Activated CD8-positive, alpha-beta memory T cell treated with anti-CD3 and anti-CD28 coated beads, Interleukin-2, amount 50 U/mL, for 1 hour (primary cell): ENCODE data around the gene MYOF.
"Not testable (repeated sequence)": the region's sequence is repeated elsewhere in the genome, so short reads cannot be mapped to it uniquely, and the experiment has no call there.

Source experiments
- DNase-seq: peaks from one replicate; pipeline ENCODE4 v3.0.0-alpha.2; 2020; ENCODE audit errors: extremely low read depth

Gene MYOF

GRCh38 chr10:93393211-93393610 lies 88.9 kb downstream of the MYOF start:
- no peak for DNase-seq

GRCh38 chr10:93392121-93392520 lies 90.0 kb downstream of the MYOF start:
- DNase-seq: no peak

- DNase-seq: no peak
These were observed 91.6 kb downstream of the MYOF start for GRCh38 chr10:93390306-93391090.

GRCh38 chr10:93386631-93387369 lies 95.3 kb downstream of the MYOF start:
- DNase-seq: no peak

- no peak for DNase-seq
These were observed 96.8 kb downstream of the MYOF start for GRCh38 chr10:93385345-93385744.

GRCh38 chr10:93384006-93384405 lies 98.1 kb downstream of the MYOF start:
- no peak for DNase-seq

- no peak for DNase-seq
These were observed 98.6 kb downstream of the MYOF start for GRCh38 chr10:93383562-93383981.

- no peak for DNase-seq
These were observed 102.2 kb downstream of the MYOF start for GRCh38 chr10:93379731-93380575.

- no peak for DNase-seq
These were observed 103.0 kb downstream of the MYOF start for GRCh38 chr10:93378997-93379730.

DNA sequence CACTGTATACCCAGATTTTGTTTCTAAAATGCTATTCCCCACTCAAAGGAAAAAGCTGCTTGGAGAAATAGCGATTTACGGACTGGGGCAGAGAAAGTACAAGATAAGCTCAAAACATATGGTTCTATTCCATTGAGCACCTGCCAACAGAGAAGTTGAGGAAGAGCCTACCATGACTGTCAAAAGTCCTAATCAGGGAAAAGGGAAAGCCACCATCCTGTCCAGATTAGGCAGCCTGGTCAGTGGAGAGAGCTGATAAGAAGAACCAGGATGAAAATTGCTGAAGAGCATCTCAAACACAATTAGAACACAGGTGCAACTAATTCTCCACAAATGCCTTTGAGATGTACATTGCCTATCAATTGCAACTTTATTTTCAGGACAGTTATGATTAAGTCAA lies 104.1 kb downstream of the MYOF start:
- DNase-seq: no peak

GRCh38 chr10:93376372-93377293 lies 105.5 kb downstream of the MYOF start:
- peak; percentile 13 for DNase-seq

- no peak for DNase-seq
These were observed 111.2 kb downstream of the MYOF start for GRCh38 chr10:93370961-93371360.

GRCh38 chr10:93369588-93370164 lies 112.5 kb downstream of the MYOF start:
- no peak for DNase-seq

- DNase-seq: no peak
These were observed 113.9 kb downstream of the MYOF start for GRCh38 chr10:93368210-93368609.

- DNase-seq: no peak
These were observed 114.5 kb downstream of the MYOF start for GRCh38 chr10:93367664-93368063.

DNA sequence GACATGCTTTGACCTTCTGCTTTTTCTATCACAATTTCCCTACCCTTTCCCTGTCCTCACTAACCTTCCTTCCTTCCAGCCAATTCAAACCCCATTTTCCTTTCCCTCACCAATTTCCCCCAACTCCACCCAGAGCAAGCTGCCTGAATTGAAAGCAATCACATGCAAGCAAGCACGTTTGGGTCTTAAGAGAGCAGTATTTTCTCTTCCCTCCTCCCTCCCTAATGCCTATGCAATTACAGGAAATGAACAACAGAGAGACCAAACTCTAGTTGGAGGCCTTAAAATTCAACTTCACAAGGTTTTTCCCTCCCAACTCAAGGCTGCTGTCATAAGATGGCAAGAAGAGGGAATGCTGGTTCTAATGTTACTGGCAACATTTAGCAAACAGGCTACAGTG lies 117.2 kb downstream of the MYOF start:
- DNase-seq: no peak

- no peak for DNase-seq
These were observed 118.1 kb downstream of the MYOF start for GRCh38 chr10:93363891-93364648.

- not testable (repeated sequence) for DNase-seq
These were observed 123.7 kb downstream of the MYOF start for GRCh38 chr10:93358398-93358797.

DNA sequence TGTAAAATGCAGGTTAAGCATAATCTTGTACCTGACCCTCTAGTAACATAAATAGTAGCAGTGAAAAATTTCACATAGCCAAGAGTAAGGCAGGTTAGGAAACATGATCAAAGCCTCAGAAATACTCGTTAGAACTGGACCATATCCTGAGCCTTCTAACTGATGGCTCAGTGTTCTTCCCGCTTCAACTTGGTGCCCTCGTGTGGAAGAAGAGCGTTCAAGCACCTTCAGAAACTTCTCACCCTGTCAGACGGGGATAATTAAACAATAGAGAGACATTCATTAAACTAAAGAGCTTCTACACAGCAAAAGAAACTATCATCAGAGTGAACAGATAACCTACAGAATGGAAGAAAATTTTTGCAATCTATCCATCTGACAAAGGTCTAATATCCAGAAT lies 124.5 kb downstream of the MYOF start:
- no peak for DNase-seq
